OCI-LY3 (cell line): Measurements from ENCODE around the gene IGSF23.

Experiments
- H2AFZ ChIP-seq: fragments of 200-600, 300-600 bp; shearing (Covaris generic); 2 replicates; pipeline ENCODE4 v1.6.0; 2014; ENCODE audit warnings: antibody characterized with exemption, low read depth, low read length
- H3K27ac ChIP-seq: fragments of 200-600, 300-600 bp; sonication (generic); 2 replicates; pipeline ENCODE4 v1.5.1; 2014; ENCODE audit warnings: mild to moderate bottlenecking, low read length, moderate library complexity, mixed read lengths
- H3K27me3 ChIP-seq: fragments of 200-600, 300-600 bp; sonication (generic); 2 replicates; pipeline ENCODE4 v1.6.1; 2014; ENCODE audit warnings: low read depth, low read length, mixed read lengths
- H3K36me3 ChIP-seq: fragments of 200-600, 300-600 bp; sonication (generic); replicated peaks from 2 replicates; pipeline ENCODE3; 2014; ENCODE audit warnings: low read depth, low read length, mixed read lengths
- H3K4me1 ChIP-seq: fragments of 300-600, 200-600 bp; sonication (generic); 2 replicates; pipeline ENCODE4 v1.6.1; 2014; ENCODE audit warnings: low read length, mixed read lengths
- H3K4me2 ChIP-seq: fragments of 200-600, 300-600 bp; sonication (generic); 2 replicates; pipeline ENCODE4 v1.6.1; 2014; ENCODE audit warnings: low read length, mixed read lengths
- H3K4me3 ChIP-seq: fragments of 300-600, 200-600 bp; sonication (generic); 2 replicates; pipeline ENCODE4 v1.5.1; 2014; ENCODE audit warnings: antibody characterized with exemption, mild to moderate bottlenecking, low read length, moderate library complexity
- H3K79me2 ChIP-seq: fragments of 300-600, 200-600 bp; shearing (Covaris generic); 2 replicates; pipeline ENCODE4 v1.6.1; 2014; ENCODE audit warnings: mild to moderate bottlenecking, low read length, mixed read lengths
- H3K9ac ChIP-seq: fragments of 300-600, 200-600 bp; shearing (Covaris generic); 2 replicates; pipeline ENCODE4 v1.6.0; 2014; ENCODE audit warnings: mild to moderate bottlenecking, low read length, moderate library complexity
- H3K9me3 ChIP-seq: fragments of 200-600, 300-600 bp; shearing (Covaris generic); 2 replicates; pipeline ENCODE4 v1.6.1; 2014; ENCODE audit warnings: low read length, mixed read lengths; ENCODE audit not compliant: insufficient read depth
- H4K20me1 ChIP-seq: fragments of 200-600, 300-600 bp; sonication (generic); 2 replicates; pipeline ENCODE4 v1.6.1; 2016; ENCODE audit warnings: low read length, mixed read lengths; ENCODE audit not compliant: insufficient read depth
- EZH2phosphoT487 ChIP-seq: fragments of 200-600 bp; shearing (Covaris generic); IDR thresholded peaks from 2 replicates; pipeline ENCODE4 v1.6.1; 2018; ENCODE audit warnings: antibody characterized with exemption, mixed run types, low read depth
- TF ChIP-seq, protein P1 (sequence below): fragments of 200-600, 300-600 bp; sonication (generic); IDR thresholded peaks from 2 replicates; pipeline ENCODE4 v1.5.1; 2014; ENCODE audit warnings: antibody characterized with exemption, low read length, low read depth

IGSF23 gene

DNA sequence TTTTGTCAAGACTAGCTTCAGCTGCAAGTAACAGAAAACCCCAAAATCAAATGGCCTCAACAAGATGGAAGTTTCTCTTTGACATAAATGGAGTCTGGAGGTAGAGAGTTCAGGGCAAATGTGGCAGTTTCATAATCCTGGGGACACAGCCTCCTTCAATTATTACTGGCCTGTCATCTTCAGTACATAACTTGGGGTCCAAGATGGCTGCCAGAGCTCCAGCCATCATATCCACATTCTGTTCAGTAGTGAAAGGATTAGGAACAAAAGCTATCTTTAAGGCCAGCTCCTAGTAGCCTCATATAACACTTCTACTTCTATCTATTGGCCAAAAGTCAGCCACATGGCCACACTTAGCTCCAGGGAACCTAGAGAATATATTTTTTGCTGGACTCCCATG lies 15.0 kb upstream of the IGSF23 start:
- H4K20me1 ChIP-seq, result no peaks in the 10 kb centered on the region
- H3K9ac ChIP-seq, result no peak overlapping the region
- no peaks in the 10 kb centered on the region for H3K9me3 ChIP-seq
- no peaks in the 10 kb centered on the region for H3K36me3 ChIP-seq
- H3K27me3 ChIP-seq, result peaks cover 10% of the 10 kb centered on the region; the same call in 1 of the 2 replicates
- no peak overlapping the region for H2AFZ ChIP-seq
- no peak overlapping the region for H3K4me2 ChIP-seq
- H3K27ac ChIP-seq, result no peak overlapping the region
- H3K79me2 ChIP-seq, result no peaks in the 10 kb centered on the region
- H3K4me3 ChIP-seq, result no peak overlapping the region
- H3K4me1 ChIP-seq, result no peaks in the 10 kb centered on the region
- TF ChIP-seq, protein P1, sequence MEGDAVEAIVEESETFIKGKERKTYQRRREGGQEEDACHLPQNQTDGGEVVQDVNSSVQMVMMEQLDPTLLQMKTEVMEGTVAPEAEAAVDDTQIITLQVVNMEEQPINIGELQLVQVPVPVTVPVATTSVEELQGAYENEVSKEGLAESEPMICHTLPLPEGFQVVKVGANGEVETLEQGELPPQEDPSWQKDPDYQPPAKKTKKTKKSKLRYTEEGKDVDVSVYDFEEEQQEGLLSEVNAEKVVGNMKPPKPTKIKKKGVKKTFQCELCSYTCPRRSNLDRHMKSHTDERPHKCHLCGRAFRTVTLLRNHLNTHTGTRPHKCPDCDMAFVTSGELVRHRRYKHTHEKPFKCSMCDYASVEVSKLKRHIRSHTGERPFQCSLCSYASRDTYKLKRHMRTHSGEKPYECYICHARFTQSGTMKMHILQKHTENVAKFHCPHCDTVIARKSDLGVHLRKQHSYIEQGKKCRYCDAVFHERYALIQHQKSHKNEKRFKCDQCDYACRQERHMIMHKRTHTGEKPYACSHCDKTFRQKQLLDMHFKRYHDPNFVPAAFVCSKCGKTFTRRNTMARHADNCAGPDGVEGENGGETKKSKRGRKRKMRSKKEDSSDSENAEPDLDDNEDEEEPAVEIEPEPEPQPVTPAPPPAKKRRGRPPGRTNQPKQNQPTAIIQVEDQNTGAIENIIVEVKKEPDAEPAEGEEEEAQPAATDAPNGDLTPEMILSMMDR, result no peak
- no peak for TF ChIP-seq EZH2phosphoT487

DNA sequence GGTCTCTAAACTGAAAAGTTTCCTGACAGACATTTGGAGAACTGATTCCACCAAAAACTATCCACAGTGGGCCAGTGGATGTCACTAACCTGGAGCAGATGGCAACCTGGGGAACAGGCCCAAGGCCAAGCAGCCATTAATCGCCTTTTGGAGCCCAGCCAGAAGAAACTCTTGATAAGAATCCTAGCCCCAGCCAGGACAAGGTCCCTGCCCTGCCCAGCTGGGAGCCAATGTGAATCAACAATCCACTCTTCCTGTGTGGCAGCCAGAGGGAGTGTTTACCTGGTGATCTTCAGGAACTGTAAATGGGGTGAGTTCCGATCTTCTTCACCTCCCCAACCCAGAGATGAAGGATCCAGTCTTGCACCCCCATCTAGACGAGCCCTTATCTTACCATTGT lies 14.5 kb upstream of the IGSF23 start:
- no peaks in the 10 kb centered on the region for H3K79me2 ChIP-seq
- no peaks in the 10 kb centered on the region for H3K36me3 ChIP-seq
- H3K9me3 ChIP-seq, result no peaks in the 10 kb centered on the region
- no peak overlapping the region for H3K27ac ChIP-seq
- H3K4me1 ChIP-seq, result no peaks in the 10 kb centered on the region
- no peak overlapping the region for H3K4me2 ChIP-seq
- peaks cover 16% of the 10 kb centered on the region; the same call in 1 of the 2 replicates for H3K27me3 ChIP-seq
- H4K20me1 ChIP-seq, result no peaks in the 10 kb centered on the region
- no peak overlapping the region for H3K9ac ChIP-seq
- no peak overlapping the region for H2AFZ ChIP-seq
- H3K4me3 ChIP-seq, result no peak overlapping the region
- TF ChIP-seq EZH2phosphoT487, result no peak
- TF ChIP-seq, protein P1, result no peak

DNA sequence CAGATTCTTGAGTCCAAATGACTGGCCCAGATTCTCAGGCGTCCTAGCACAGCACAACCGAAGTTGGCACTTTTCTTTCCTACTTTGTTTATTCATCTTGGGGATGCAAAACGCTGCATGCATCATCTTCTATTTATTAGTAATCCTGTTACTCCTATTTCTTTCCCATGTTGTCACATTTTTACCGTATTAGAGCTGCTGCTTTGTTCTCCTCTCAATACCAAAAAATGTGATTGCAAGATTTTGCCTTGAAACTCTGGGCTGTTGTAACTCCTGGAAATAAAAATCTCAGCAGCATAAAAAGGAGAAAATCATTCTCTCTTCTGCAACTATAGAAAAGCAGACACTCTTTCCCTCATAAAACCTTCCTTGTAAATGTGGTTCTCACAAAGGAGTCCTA lies 12.9 kb upstream of the IGSF23 start:
- Histone ChIP-seq H4K20me1 (no peaks in the 10 kb centered on the region), H3K9ac (no peak overlapping the region), H3K27ac (no peak overlapping the region), H3K4me3 (no peak overlapping the region), H3K36me3 (no peaks in the 10 kb centered on the region), H2AFZ (no peak overlapping the region), H3K4me2 (no peak overlapping the region), H3K9me3 (no peaks in the 10 kb centered on the region), H3K4me1 (no peaks in the 10 kb centered on the region), H3K27me3 (peaks cover 18% of the 10 kb centered on the region; the same call in 1 of the 2 replicates), H3K79me2 (no peaks in the 10 kb centered on the region)
- TF ChIP-seq, protein P1, result no peak
- TF ChIP-seq EZH2phosphoT487, result no peak

DNA sequence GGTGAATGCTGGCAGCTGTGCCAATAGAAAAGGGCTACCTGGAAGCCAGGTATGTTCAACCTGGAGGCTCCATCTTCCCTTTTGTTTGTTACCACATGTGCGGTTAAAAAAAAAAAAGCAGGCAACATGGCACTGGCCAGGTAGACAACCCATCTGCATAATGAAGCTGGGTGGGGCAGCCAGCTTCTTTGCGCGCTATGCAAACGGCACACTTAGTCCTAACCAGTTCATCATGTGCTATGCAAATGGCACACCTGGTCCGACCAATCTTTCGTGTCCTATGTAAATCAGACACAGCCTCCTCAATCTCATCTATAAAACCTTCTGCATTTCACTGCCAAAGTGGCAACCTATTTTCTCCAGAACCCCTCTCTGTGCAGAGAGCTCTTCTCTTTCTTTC lies 11.3 kb upstream of the IGSF23 start:
- Histone ChIP-seq H4K20me1 (no peaks in the 10 kb centered on the region), H3K27ac (no peak overlapping the region)

More for the DNA sequence above, 11.3 kb upstream of the IGSF23 start:
- Histone ChIP-seq H3K79me2 (no peaks in the 10 kb centered on the region), H3K4me1 (no peaks in the 10 kb centered on the region), H3K27me3 (peaks cover 18% of the 10 kb centered on the region; the same call in 1 of the 2 replicates), H3K4me3 (no peak overlapping the region), H3K4me2 (no peak overlapping the region), H3K36me3 (no peaks in the 10 kb centered on the region), H3K9me3 (no peaks in the 10 kb centered on the region), H3K9ac (no peak overlapping the region), H2AFZ (no peak overlapping the region)
- TF ChIP-seq, protein P1, result no peak
- TF ChIP-seq EZH2phosphoT487, result no peak
